Panc1 (cell line): ENCODE results near the gene HBG2.

Experiments used
- CTCF ChIP-seq: fragments of 450-650 bp; IDR thresholded peaks from 2 replicates; pipeline ENCODE4 v1.5.1; 2017; ENCODE audit warnings: mild to moderate bottlenecking
- POLR2AphosphoS5 ChIP-seq: IDR thresholded peaks from 2 replicates; pipeline ENCODE4 v1.6.1; 2012; ENCODE audit warnings: mild to moderate bottlenecking, low read depth, low read length, moderate library complexity

- no peak for TF ChIP-seq CTCF
- TF ChIP-seq POLR2AphosphoS5: no peak
Observed at GRCh38 chr11:5242933-5243815, 11.4 kb downstream of the HBG2 start.
